Omental fat pad (tissue), 4 donors: Measurements from ENCODE around the gene ARHGAP31. TPM values are rescaled to one million over a fixed set of nuclear protein-coding genes. Genes with fewer than 3 reads are reported as not detected.

ENCODE experiments used
- ATAC-seq: fragments of 150-250 bp; one replicate; pipeline ENCODE4 v1.9.1; 2016; ENCODE audit warnings: mild to moderate bottlenecking, moderate library complexity; ENCODE audit not compliant: low FRiP score
- DNase-seq: peaks from one replicate; pipeline ENCODE4 v3.0.0-alpha.2; 2019; ENCODE audit warnings: low spot score
- CTCF ChIP-seq, 3 donors: fragments of 450-650 bp; IDR thresholded peaks; one replicate each; pipeline ENCODE4 v1.5.1; 2016 to 2017; ENCODE audit warnings: antibody characterized with exemption in 3 of 3, mild to moderate bottlenecking in 3 of 3, moderate library complexity in 2 of 3
- total RNA-seq, 4 donors: library from RNA; depleted of rRNA; stranded (reverse); fragments of >200 nt; gene quantifications; one replicate each; pipeline ENCODE4 v1.1.0, GENCODE V29; 2016

Gene ARHGAP31
- total RNA-seq, 4 donors from 2014 or later: 14.4 to 61.2 (median 36.6) TPM

- DNase-seq (no peak), ATAC-seq (peak; percentile 60)
- TF ChIP-seq CTCF (IDR thresholded peaks at IDR 0.05): no peak
These were observed 63.0 kb downstream of the ARHGAP31 start for GRCh38 chr3:119357190-119357589.

- TF ChIP-seq CTCF (IDR thresholded peaks at IDR 0.05): no peak
- ATAC-seq (no peak), DNase-seq (no peak)
These were observed 65.5 kb downstream of the ARHGAP31 start for GRCh38 chr3:119359476-119360326.

- no peak for TF ChIP-seq CTCF (IDR thresholded peaks at IDR 0.05)
- ATAC-seq (no peak), DNase-seq (no peak)
These were observed 66.7 kb downstream of the ARHGAP31 start for GRCh38 chr3:119360736-119361462.

GRCh38 chr3:119362010-119362409 is 67.8 kb downstream of the ARHGAP31 start:
- no peak for TF ChIP-seq CTCF (IDR thresholded peaks at IDR 0.05)
- ATAC-seq: no peak
- no peak for DNase-seq

GRCh38 chr3:119362940-119363725 is 69.0 kb downstream of the ARHGAP31 start:
- DNase-seq (no peak), ATAC-seq (no peak)
- no peak for TF ChIP-seq CTCF (IDR thresholded peaks at IDR 0.05)

- no peak for TF ChIP-seq CTCF (IDR thresholded peaks at IDR 0.05)
- DNase-seq (no peak), ATAC-seq (no peak)
These were observed 70.2 kb downstream of the ARHGAP31 start for GRCh38 chr3:119364401-119364800.
